Nephron progenitor cell (in vitro differentiated cells): Measurements from ENCODE around the gene SYCP2L.
"Not testable (repeated sequence)": the region's sequence is repeated elsewhere in the genome, so short reads cannot be mapped to it uniquely, and the experiment has no call there.

Source experiments
- DNase-seq: peaks from one replicate; pipeline ENCODE4 v3.0.0; 2021
- H3K27ac Mint-ChIP-seq: 2 replicates; pipeline ENCODE4 v1.8.0; 2021; ENCODE audit warnings: mild to moderate bottlenecking, moderate library complexity, mixed read lengths
- H3K27me3 Mint-ChIP-seq: 2 replicates; pipeline ENCODE4 v1.8.0; 2021; ENCODE audit warnings: mild to moderate bottlenecking, low read depth, mixed read lengths; ENCODE audit not compliant: poor library complexity
- H3K36me3 Mint-ChIP-seq: 2 replicates; pipeline ENCODE4 v1.8.0; 2021; ENCODE audit warnings: low read depth, mixed read lengths
- H3K4me1 Mint-ChIP-seq: 2 replicates; pipeline ENCODE4 v1.8.0; 2021; ENCODE audit warnings: mixed read lengths
- H3K4me3 Mint-ChIP-seq: 2 replicates; pipeline ENCODE4 v1.8.0; 2021; ENCODE audit warnings: mild to moderate bottlenecking, moderate library complexity, mixed read lengths
- H3K9me3 Mint-ChIP-seq: 2 replicates; pipeline ENCODE4 v1.8.0; 2021; ENCODE audit warnings: mild to moderate bottlenecking, moderate library complexity, mixed read lengths
- CTCF ChIP-seq: fragments of 200-600 bp; sonication (generic); IDR thresholded peaks from 2 replicates; pipeline ENCODE4 v1.5.0; 2021; ENCODE audit warnings: antibody characterized with exemption

Gene SYCP2L

GRCh38 chr6:10991115-10991514 lies 104.3 kb downstream of the SYCP2L start:
- Mint-ChIP-seq H3K4me1 (no peaks in the 10 kb centered on the region), H3K27me3 (no peaks in the 10 kb centered on the region), H3K27ac (no peak overlapping the region), H3K4me3 (no peak overlapping the region), H3K36me3 (peaks cover 34% of the 10 kb centered on the region), H3K9me3 (peaks cover 10% of the 10 kb centered on the region)
- no peak for DNase-seq
- TF ChIP-seq CTCF: no peak

GRCh38 chr6:10993896-10994295 lies 107.0 kb downstream of the SYCP2L start:
- Mint-ChIP-seq H3K27ac (no peak overlapping the region), H3K9me3 (no peaks in the 10 kb centered on the region), H3K4me3 (no peak overlapping the region), H3K36me3 (peaks cover 25% of the 10 kb centered on the region), H3K4me1 (no peaks in the 10 kb centered on the region), H3K27me3 (peaks cover 3% of the 10 kb centered on the region)
- no peak for DNase-seq
- no peak for TF ChIP-seq CTCF

- no peak for TF ChIP-seq CTCF
- Mint-ChIP-seq H3K4me1 (no peaks in the 10 kb centered on the region), H3K27ac (no peak overlapping the region), H3K27me3 (peaks cover 3% of the 10 kb centered on the region), H3K9me3 (no peaks in the 10 kb centered on the region), H3K4me3 (no peak overlapping the region), H3K36me3 (peaks cover 28% of the 10 kb centered on the region)
- DNase-seq: no peak
These were observed 108.4 kb downstream of the SYCP2L start for GRCh38 chr6:10995114-10995707.

GRCh38 chr6:10999994-11000393 lies 113.1 kb downstream of the SYCP2L start:
- H3K4me3 Mint-ChIP-seq: no peak overlapping the region
- no peak for TF ChIP-seq CTCF
- DNase-seq: no peak
- no peaks in the 10 kb centered on the region for H3K4me1 Mint-ChIP-seq
- H3K9me3 Mint-ChIP-seq: no peaks in the 10 kb centered on the region
- H3K27ac Mint-ChIP-seq: no peak overlapping the region
- H3K36me3 Mint-ChIP-seq: peaks cover 27% of the 10 kb centered on the region
- peaks cover 7% of the 10 kb centered on the region for H3K27me3 Mint-ChIP-seq

- Mint-ChIP-seq H3K27ac (no peak overlapping the region), H3K27me3 (peaks cover 7% of the 10 kb centered on the region), H3K36me3 (peaks cover 22% of the 10 kb centered on the region), H3K4me1 (no peaks in the 10 kb centered on the region), H3K4me3 (no peak overlapping the region), H3K9me3 (no peaks in the 10 kb centered on the region)
- TF ChIP-seq CTCF: no peak
- no peak for DNase-seq
These were observed 115.3 kb downstream of the SYCP2L start for GRCh38 chr6:11002176-11002575.

- H3K4me3 Mint-ChIP-seq, H3K27me3 Mint-ChIP-seq, DNase-seq, H3K4me1 Mint-ChIP-seq, H3K27ac Mint-ChIP-seq, H3K9me3 Mint-ChIP-seq: not testable (repeated sequence)
- H3K36me3 Mint-ChIP-seq: peaks cover 11% of the 10 kb centered on the region
These were observed 116.4 kb downstream of the SYCP2L start for GRCh38 chr6:11003297-11003696.
